WTC11 (cell line): Measurements from ENCODE around the gene FASN.

Experiments used
- ATF6 ChIP-seq: sonication (generic); formaldehyde crosslinking; IDR thresholded peaks from 2 replicates; pipeline ENCODE4 v1.8.1; 2023; ENCODE audit warnings: mild to moderate bottlenecking, missing genetic modification reagents
- FOXJ3 ChIP-seq: sonication (generic); formaldehyde crosslinking; IDR thresholded peaks from 2 replicates; pipeline ENCODE4 v1.9.0; 2021; ENCODE audit warnings: missing genetic modification reagents, mild to moderate bottlenecking, borderline replicate concordance
- HMGA2 ChIP-seq: fragments of 250-450 bp; sonication (Bioruptor Pico); IDR thresholded peaks from 2 replicates; pipeline ENCODE4 v1.4.0; 2021; ENCODE audit warnings: mild to moderate bottlenecking, moderate library complexity
- IRF2 ChIP-seq: sonication (generic); formaldehyde crosslinking; IDR thresholded peaks from 2 replicates; pipeline ENCODE4 v1.8.0; 2022; ENCODE audit warnings: low read depth, missing genetic modification reagents, borderline replicate concordance
- NFYB ChIP-seq: sonication (generic); formaldehyde crosslinking; conservative IDR thresholded peaks from 2 replicates; pipeline ENCODE4 v1.8.0; 2022; ENCODE audit warnings: low read depth, missing genetic modification reagents
- RELA ChIP-seq: sonication (generic); formaldehyde crosslinking; IDR thresholded peaks from 2 replicates; pipeline ENCODE4 v1.8.1; 2022; ENCODE audit warnings: missing genetic modification reagents, mild to moderate bottlenecking, borderline replicate concordance
- TEAD4 ChIP-seq: sonication (generic); formaldehyde crosslinking; IDR thresholded peaks from 2 replicates; pipeline ENCODE4 v1.8.0; 2022; ENCODE audit warnings: mild to moderate bottlenecking, missing genetic modification reagents
- ZNF396 ChIP-seq: fragments of 250-450 bp; sonication (Bioruptor Pico); IDR thresholded peaks from 2 replicates; pipeline ENCODE4 v1.8.0; 2021; ENCODE audit warnings: mild to moderate bottlenecking, moderate library complexity, borderline replicate concordance
- ZNF416 ChIP-seq: fragments of 250-450 bp; sonication (Bioruptor Pico); IDR thresholded peaks from 2 replicates; pipeline ENCODE4 v1.9.0; 2021; ENCODE audit warnings: mild to moderate bottlenecking, inconsistent platforms
- TF ChIP-seq, protein P1 (sequence below): fragments of 200-600 bp; IDR thresholded peaks from 2 replicates; pipeline ENCODE4 v1.8.0; 2022; ENCODE audit warnings: antibody characterized with exemption
- TF ChIP-seq, protein P2 (sequence below): sonication (generic); formaldehyde crosslinking; IDR thresholded peaks from 2 replicates; pipeline ENCODE4 v1.8.0; 2022; ENCODE audit warnings: missing genetic modification reagents
- TF ChIP-seq, protein P3 (sequence below): fragments of 250-450 bp; sonication (Bioruptor Pico); IDR thresholded peaks from 2 replicates; pipeline ENCODE4 v1.8.0; 2021; ENCODE audit warnings: mild to moderate bottlenecking
- TF ChIP-seq, protein P4 (sequence below): sonication (generic); formaldehyde crosslinking; IDR thresholded peaks from 2 replicates; pipeline ENCODE4 v1.8.0; 2022; ENCODE audit warnings: mild to moderate bottlenecking, missing genetic modification reagents
- TF ChIP-seq, protein P5 (sequence below): sonication (generic); formaldehyde crosslinking; IDR thresholded peaks from 2 replicates; pipeline ENCODE4 v1.8.0; 2023; ENCODE audit warnings: mild to moderate bottlenecking, missing genetic modification reagents

DNA sequence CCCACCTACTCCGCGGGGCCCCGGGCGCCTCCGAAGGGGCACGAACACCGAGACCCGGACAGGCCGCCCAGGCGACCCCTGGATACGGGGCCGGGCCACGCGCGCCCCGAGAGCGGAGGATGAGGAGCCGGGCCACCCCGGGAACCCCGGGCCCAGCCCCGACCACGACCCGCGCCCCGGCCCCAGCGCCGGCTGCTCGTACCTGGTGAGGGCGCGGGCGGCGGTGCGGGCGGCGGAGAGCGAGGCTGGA is 192 bp downstream of the FASN start:
- TF ChIP-seq, protein P1, sequence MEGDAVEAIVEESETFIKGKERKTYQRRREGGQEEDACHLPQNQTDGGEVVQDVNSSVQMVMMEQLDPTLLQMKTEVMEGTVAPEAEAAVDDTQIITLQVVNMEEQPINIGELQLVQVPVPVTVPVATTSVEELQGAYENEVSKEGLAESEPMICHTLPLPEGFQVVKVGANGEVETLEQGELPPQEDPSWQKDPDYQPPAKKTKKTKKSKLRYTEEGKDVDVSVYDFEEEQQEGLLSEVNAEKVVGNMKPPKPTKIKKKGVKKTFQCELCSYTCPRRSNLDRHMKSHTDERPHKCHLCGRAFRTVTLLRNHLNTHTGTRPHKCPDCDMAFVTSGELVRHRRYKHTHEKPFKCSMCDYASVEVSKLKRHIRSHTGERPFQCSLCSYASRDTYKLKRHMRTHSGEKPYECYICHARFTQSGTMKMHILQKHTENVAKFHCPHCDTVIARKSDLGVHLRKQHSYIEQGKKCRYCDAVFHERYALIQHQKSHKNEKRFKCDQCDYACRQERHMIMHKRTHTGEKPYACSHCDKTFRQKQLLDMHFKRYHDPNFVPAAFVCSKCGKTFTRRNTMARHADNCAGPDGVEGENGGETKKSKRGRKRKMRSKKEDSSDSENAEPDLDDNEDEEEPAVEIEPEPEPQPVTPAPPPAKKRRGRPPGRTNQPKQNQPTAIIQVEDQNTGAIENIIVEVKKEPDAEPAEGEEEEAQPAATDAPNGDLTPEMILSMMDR = no peak
- TF ChIP-seq, protein P2, sequence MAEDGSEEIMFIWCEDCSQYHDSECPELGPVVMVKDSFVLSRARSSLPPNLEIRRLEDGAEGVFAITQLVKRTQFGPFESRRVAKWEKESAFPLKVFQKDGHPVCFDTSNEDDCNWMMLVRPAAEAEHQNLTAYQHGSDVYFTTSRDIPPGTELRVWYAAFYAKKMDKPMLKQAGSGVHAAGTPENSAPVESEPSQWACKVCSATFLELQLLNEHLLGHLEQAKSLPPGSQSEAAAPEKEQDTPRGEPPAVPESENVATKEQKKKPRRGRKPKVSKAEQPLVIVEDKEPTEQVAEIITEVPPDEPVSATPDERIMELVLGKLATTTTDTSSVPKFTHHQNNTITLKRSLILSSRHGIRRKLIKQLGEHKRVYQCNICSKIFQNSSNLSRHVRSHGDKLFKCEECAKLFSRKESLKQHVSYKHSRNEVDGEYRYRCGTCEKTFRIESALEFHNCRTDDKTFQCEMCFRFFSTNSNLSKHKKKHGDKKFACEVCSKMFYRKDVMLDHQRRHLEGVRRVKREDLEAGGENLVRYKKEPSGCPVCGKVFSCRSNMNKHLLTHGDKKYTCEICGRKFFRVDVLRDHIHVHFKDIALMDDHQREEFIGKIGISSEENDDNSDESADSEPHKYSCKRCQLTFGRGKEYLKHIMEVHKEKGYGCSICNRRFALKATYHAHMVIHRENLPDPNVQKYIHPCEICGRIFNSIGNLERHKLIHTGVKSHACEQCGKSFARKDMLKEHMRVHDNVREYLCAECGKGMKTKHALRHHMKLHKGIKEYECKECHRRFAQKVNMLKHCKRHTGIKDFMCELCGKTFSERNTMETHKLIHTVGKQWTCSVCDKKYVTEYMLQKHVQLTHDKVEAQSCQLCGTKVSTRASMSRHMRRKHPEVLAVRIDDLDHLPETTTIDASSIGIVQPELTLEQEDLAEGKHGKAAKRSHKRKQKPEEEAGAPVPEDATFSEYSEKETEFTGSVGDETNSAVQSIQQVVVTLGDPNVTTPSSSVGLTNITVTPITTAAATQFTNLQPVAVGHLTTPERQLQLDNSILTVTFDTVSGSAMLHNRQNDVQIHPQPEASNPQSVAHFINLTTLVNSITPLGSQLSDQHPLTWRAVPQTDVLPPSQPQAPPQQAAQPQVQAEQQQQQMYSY (CRISPR knock-in tag) = no peak
- TF ChIP-seq TEAD4 (CRISPR knock-in tag) (no peak), ATF6 (no peak), ZNF396 (no peak), HMGA2 (CRISPR knock-in tag) (no peak), ZNF416 (CRISPR knock-in tag) (peak; percentile 47; the same call in 1 of the 2 replicates), FOXJ3 (CRISPR knock-in tag) (no peak), NFYB (CRISPR knock-in tag) (no peak), IRF2 (CRISPR knock-in tag) (no peak), RELA (CRISPR knock-in tag) (no peak)
- TF ChIP-seq, protein P3, sequence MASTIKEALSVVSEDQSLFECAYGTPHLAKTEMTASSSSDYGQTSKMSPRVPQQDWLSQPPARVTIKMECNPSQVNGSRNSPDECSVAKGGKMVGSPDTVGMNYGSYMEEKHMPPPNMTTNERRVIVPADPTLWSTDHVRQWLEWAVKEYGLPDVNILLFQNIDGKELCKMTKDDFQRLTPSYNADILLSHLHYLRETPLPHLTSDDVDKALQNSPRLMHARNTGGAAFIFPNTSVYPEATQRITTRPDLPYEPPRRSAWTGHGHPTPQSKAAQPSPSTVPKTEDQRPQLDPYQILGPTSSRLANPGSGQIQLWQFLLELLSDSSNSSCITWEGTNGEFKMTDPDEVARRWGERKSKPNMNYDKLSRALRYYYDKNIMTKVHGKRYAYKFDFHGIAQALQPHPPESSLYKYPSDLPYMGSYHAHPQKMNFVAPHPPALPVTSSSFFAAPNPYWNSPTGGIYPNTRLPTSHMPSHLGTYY (CRISPR knock-in tag) = no peak
- TF ChIP-seq, protein P4, sequence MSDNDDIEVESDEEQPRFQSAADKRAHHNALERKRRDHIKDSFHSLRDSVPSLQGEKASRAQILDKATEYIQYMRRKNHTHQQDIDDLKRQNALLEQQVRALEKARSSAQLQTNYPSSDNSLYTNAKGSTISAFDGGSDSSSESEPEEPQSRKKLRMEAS = no peak
- TF ChIP-seq, protein P5, sequence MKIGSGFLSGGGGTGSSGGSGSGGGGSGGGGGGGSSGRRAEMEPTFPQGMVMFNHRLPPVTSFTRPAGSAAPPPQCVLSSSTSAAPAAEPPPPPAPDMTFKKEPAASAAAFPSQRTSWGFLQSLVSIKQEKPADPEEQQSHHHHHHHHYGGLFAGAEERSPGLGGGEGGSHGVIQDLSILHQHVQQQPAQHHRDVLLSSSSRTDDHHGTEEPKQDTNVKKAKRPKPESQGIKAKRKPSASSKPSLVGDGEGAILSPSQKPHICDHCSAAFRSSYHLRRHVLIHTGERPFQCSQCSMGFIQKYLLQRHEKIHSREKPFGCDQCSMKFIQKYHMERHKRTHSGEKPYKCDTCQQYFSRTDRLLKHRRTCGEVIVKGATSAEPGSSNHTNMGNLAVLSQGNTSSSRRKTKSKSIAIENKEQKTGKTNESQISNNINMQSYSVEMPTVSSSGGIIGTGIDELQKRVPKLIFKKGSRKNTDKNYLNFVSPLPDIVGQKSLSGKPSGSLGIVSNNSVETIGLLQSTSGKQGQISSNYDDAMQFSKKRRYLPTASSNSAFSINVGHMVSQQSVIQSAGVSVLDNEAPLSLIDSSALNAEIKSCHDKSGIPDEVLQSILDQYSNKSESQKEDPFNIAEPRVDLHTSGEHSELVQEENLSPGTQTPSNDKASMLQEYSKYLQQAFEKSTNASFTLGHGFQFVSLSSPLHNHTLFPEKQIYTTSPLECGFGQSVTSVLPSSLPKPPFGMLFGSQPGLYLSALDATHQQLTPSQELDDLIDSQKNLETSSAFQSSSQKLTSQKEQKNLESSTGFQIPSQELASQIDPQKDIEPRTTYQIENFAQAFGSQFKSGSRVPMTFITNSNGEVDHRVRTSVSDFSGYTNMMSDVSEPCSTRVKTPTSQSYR (CRISPR knock-in tag) = no peak
